ENCODE measurements around the gene FUCA1. TPM values are rescaled to one million over a fixed set of nuclear protein-coding genes. Genes with fewer than 3 reads are reported as not detected.

Gene FUCA1
- polyA plus RNA-seq, 3 donors: 24.2 to 97.7 (median 96.6) TPM

GRCh38 chr1:23799570-23800399 is 68.3 kb downstream of the FUCA1 start:
- intact Hi-C loops (cut with micrococcal nuclease): loop anchor here (2.0 to 10.0 kb wide), 2 partner anchors 21 to 115 kb away; partner anchors contain the start of genes CNR2 (in 1 of the 2) and PITHD1 (in 1 of the 2)
- H3K4me2 ChIP-seq (replicated peaks; ENCODE audit: extremely low read depth, low read length, poor library complexity, severe bottlenecking): peak overlapping the region; percentile 98
- H4K20me1 ChIP-seq (ENCODE audit: insufficient read depth, low read length): no peaks in the 10 kb centered on the region
- H3K36me3 ChIP-seq (replicated peaks in 1 of 2; ENCODE audit: control insufficient read depth in 1 of 2, insufficient read depth in 2 of 2, low read length in 2 of 2): peaks cover 23 to 58% of the 10 kb centered on the region in 2 donors
- H3K9me3 ChIP-seq (replicated peaks in 1 of 2; ENCODE audit: control insufficient read depth in 1 of 2, insufficient read depth in 1 of 2, low read length in 2 of 2): no peaks in the 10 kb centered on the region
- H3K27ac ChIP-seq (ENCODE audit: low read depth in 1 of 2, low read length in 2 of 2): peak overlapping the region; percentile 39 to 97
- peak overlapping the region; percentile 89 to 95 for H3K4me3 Mint-ChIP-seq
- no peaks in the 10 kb centered on the region for H3K9me3 Mint-ChIP-seq
- H3K4me1 Mint-ChIP-seq: peaks cover 39% of the 10 kb centered on the region
- H3K36me3 Mint-ChIP-seq: peaks cover 38 to 59% of the 10 kb centered on the region in 2 donors
- H3K4me3 ChIP-seq (replicated peaks in 1 of 3; ENCODE audit: low read depth in 2 of 3, low read length in 3 of 3): peak overlapping the region; percentile 47 to 88 (median 85)
- H2AFZ ChIP-seq (ENCODE audit: insufficient read depth, low read depth, low read length, poor library complexity, severe bottlenecking): peak overlapping the region; percentile 87
- TF ChIP-seq, protein P1, sequence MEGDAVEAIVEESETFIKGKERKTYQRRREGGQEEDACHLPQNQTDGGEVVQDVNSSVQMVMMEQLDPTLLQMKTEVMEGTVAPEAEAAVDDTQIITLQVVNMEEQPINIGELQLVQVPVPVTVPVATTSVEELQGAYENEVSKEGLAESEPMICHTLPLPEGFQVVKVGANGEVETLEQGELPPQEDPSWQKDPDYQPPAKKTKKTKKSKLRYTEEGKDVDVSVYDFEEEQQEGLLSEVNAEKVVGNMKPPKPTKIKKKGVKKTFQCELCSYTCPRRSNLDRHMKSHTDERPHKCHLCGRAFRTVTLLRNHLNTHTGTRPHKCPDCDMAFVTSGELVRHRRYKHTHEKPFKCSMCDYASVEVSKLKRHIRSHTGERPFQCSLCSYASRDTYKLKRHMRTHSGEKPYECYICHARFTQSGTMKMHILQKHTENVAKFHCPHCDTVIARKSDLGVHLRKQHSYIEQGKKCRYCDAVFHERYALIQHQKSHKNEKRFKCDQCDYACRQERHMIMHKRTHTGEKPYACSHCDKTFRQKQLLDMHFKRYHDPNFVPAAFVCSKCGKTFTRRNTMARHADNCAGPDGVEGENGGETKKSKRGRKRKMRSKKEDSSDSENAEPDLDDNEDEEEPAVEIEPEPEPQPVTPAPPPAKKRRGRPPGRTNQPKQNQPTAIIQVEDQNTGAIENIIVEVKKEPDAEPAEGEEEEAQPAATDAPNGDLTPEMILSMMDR (IDR thresholded peaks at IDR 0.05): no peak
- H3K27me3 ChIP-seq (ENCODE audit: control insufficient read depth in 2 of 2, insufficient read depth in 2 of 2, low read length in 2 of 2): no peaks in the 10 kb centered on the region
- H3K27ac Mint-ChIP-seq: peak overlapping the region; percentile 84 to 97 (median 92)
- peak overlapping the region; percentile 94 for H3K9ac ChIP-seq (ENCODE audit: insufficient read depth, low read length, poor library complexity, severe bottlenecking)
- peaks cover 5% of the 10 kb centered on the region for H3K79me2 ChIP-seq (ENCODE audit: insufficient read depth, low read length)
- peaks cover 37 to 45% of the 10 kb centered on the region in 2 donors for H3K4me1 ChIP-seq (ENCODE audit: control insufficient read depth in 1 of 2, insufficient read depth in 2 of 2, low read length in 2 of 2)
- peak; percentile 63 to 85 (median 66) for DNase-seq
- 2% methylated on average over 48 of the region's 48 CpGs for WGBS (ENCODE audit: insufficient coverage)
- peaks cover 0 to 3% (median 0%) of the 10 kb centered on the region in 3 donors for H3K27me3 Mint-ChIP-seq (ENCODE audit: low read depth in 3 of 3)

DNA sequence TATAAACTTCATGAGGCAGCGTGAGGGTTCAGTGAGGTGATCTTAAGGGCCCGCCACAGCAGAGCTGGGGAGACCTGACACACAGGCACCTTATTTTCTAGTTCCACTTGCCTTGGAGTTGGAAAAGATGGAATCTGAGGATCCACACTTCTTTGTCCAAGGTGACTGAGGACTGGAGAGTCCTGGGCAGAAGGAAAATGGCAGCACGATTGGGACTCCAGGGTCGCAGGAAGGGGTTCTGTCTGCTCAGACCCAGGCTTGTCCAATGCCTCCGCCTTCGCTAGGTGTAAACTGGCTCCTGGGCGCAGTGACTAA is 68.9 kb downstream of the FUCA1 start:
- H3K9me3 Mint-ChIP-seq: no peaks in the 10 kb centered on the region
- WGBS (ENCODE audit: insufficient coverage): 46% methylated on average over 5 of the region's 7 CpGs
- H3K4me1 Mint-ChIP-seq: peaks cover 33% of the 10 kb centered on the region
- peaks cover 0 to 3% (median 0%) of the 10 kb centered on the region in 3 donors for H3K27me3 Mint-ChIP-seq (ENCODE audit: low read depth in 3 of 3)
- H3K27ac ChIP-seq (ENCODE audit: low read depth in 1 of 2, low read length in 2 of 2): peak overlapping the region in 1 of 2 donors; percentile 97
- H3K4me3 ChIP-seq (replicated peaks in 1 of 3; ENCODE audit: low read depth in 2 of 3, low read length in 3 of 3): peak overlapping the region in 1 of 3 experiments; percentile 85
- H4K20me1 ChIP-seq (ENCODE audit: insufficient read depth, low read length): no peaks in the 10 kb centered on the region
- H3K36me3 Mint-ChIP-seq: peaks cover 38 to 59% of the 10 kb centered on the region in 2 donors
- TF ChIP-seq, protein P1 (IDR thresholded peaks at IDR 0.05): no peak
- DNase-seq: no peak
- peak overlapping the region; percentile 98 for H3K4me2 ChIP-seq (replicated peaks; ENCODE audit: extremely low read depth, low read length, poor library complexity, severe bottlenecking)
- peak overlapping the region in 6 of 7 donors; percentile 71 to 95 (median 91) for H3K27ac Mint-ChIP-seq
- H2AFZ ChIP-seq (ENCODE audit: insufficient read depth, low read depth, low read length, poor library complexity, severe bottlenecking): peak overlapping the region; percentile 87
- intact Hi-C loops (cut with micrococcal nuclease): no loop called here
- H3K9ac ChIP-seq (ENCODE audit: insufficient read depth, low read length, poor library complexity, severe bottlenecking): peak overlapping the region; percentile 94
- peaks cover 29 to 61% of the 10 kb centered on the region in 2 donors for H3K36me3 ChIP-seq (replicated peaks in 1 of 2; ENCODE audit: control insufficient read depth in 1 of 2, insufficient read depth in 2 of 2, low read length in 2 of 2)
- H3K79me2 ChIP-seq (ENCODE audit: insufficient read depth, low read length): peaks cover 5% of the 10 kb centered on the region
- no peaks in the 10 kb centered on the region for H3K27me3 ChIP-seq (ENCODE audit: control insufficient read depth in 2 of 2, insufficient read depth in 2 of 2, low read length in 2 of 2)
- H3K4me3 Mint-ChIP-seq: peak overlapping the region; percentile 89 to 95
- H3K9me3 ChIP-seq (replicated peaks in 1 of 2; ENCODE audit: control insufficient read depth in 1 of 2, insufficient read depth in 1 of 2, low read length in 2 of 2): no peaks in the 10 kb centered on the region
- peaks cover 31 to 39% of the 10 kb centered on the region in 2 donors for H3K4me1 ChIP-seq (ENCODE audit: control insufficient read depth in 1 of 2, insufficient read depth in 2 of 2, low read length in 2 of 2)

Measured in CD14-positive monocyte (primary cell).